IPS-18c (cell line): Measurements from ENCODE around the gene MLYCD.

Experiments
- H3K4me3 ChIP-seq: 2 replicates; pipeline ENCODE4 v1.7.0; 2013; ENCODE audit warnings: low read depth, mild to moderate bottlenecking, low read length, moderate library complexity; ENCODE audit not compliant: insufficient read depth
- H3K9me3 ChIP-seq: one replicate; pipeline ENCODE4 v1.6.1; 2013; ENCODE audit warnings: mild to moderate bottlenecking, low read length, moderate library complexity; ENCODE audit not compliant: control insufficient read depth, insufficient read depth

MLYCD gene

DNA sequence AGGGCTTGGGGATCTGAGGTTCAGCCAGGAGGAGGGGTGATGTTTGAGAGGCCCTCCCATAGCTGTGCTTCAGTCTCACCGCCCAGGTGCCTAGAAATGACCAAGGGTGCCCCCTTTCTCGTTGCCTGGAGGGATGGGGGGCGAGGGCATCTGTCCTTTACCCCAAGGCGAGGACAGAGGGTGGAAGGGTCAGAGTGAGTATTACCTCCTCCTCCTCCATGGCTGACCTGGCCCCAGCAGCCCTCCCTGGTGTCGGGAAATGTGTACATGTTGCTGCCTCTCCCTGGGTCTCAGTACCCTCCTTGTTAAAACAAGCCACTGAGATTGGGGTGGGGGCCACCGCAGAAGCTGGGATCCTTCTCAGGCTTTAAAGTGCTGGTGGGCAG lies 71.5 kb downstream of the MLYCD start:
- no peaks in the 10 kb centered on the region for H3K9me3 ChIP-seq
- H3K4me3 ChIP-seq: no peak overlapping the region

DNA sequence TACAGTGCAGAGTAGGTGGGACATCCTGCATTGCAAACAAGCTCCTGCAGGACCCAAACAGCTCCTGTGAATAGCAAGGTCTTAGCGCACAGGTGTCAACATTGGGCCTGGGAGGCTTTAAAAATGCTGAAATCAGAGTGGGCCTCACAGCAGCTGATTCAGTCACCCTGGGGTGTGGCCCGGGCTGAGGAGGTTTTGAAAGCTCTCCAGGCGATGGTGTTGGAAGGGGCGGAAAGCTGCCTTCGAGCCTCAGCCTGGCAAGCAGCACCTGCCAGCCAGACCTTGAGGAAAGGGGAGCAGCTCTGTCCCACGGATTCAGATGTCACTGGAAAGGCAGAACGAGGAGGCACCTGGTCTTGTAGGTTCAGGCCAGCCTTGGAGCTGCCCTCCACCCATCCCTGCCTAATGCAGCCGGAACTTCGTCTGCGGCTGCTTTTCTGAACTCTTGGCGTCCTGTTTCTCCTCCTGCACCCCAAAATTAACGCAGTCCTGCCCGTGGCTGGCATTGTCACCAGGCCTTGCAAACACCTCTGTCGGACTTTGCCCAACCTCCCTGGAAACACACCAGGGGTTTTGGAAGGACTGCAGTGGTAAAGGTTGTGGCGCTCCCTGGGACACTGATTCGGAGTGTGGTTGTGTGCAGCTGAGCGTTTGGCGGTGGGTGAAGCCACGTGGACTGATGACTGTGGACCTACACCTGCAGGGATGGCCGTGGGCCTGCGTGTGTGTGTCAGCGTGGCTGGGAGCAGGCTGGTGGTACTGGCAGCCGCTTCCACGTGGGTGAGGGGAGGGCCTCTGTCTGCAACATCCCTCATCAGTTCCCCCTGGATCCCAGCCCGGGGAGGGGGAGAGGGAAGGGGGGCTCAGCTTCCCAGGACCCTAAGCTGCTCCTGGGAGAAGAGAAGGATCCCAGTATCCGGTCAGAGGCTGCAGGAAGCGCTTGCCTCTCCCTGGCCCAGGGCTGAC lies 72.5 kb downstream of the MLYCD start:
- no peak overlapping the region for H3K4me3 ChIP-seq

DNA sequence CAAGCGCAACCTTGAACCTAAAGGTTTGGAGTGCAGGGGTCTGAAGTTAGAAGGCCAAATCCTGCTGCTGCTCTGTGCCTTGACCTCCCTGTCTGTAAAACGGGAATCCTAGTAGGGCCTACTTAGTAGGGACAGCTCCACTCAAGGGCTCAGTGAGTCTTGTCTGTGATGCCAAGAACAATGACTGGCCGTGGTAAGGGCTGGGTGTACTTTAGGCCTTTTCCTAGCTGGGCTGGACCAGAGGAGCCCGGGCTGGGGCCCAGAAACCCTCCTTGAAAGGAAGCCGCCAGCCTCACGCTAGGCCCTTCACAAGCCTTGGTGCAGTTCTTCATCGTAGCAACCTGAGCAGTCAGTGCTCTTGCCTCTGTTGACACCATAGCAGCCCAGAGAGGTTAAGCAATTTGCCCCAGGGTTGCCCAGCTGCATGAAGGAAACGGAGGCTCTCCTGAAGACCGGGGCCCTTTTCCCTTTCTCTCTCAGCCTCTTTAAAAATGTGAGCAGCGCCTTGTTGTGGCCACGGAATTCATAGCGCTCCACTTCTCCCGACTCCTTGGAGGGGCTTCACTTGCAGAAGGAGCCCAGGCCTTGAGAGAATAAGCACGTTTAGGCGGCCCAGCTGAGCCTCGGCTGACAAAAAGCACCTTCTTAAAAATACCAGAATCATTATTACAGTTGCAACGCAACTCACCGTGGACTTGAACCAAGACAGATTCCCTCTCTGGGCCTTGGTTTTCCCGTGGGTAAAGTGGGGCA lies 73.5 kb downstream of the MLYCD start:
- no peaks in the 10 kb centered on the region for H3K9me3 ChIP-seq
- H3K4me3 ChIP-seq: no peak overlapping the region

More for the DNA sequence above, 72.5 kb downstream of the MLYCD start:
- H3K9me3 ChIP-seq: no peaks in the 10 kb centered on the region

DNA sequence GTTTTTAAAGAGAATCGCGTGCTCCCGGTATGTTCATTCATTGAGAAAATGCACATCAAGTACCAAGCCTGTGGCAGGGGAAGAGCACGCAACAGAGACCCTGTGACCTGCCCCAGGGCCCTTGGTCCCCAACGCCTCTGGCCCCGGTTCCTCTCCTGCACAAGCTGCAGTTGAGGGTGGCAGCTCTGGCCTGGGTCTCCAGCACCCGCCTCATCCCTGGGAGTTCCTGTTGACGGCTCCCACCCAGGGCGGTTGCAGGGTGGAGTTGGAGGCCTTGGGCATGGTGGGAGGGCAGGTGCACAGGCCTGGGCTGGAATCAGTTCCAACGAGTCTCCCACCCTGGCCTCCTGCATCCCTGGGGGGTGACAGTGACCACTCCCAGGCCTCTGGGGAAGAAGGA lies 74.2 kb downstream of the MLYCD start:
- H3K4me3 ChIP-seq: no peak overlapping the region
- peaks cover 3% of the 10 kb centered on the region for H3K9me3 ChIP-seq

DNA sequence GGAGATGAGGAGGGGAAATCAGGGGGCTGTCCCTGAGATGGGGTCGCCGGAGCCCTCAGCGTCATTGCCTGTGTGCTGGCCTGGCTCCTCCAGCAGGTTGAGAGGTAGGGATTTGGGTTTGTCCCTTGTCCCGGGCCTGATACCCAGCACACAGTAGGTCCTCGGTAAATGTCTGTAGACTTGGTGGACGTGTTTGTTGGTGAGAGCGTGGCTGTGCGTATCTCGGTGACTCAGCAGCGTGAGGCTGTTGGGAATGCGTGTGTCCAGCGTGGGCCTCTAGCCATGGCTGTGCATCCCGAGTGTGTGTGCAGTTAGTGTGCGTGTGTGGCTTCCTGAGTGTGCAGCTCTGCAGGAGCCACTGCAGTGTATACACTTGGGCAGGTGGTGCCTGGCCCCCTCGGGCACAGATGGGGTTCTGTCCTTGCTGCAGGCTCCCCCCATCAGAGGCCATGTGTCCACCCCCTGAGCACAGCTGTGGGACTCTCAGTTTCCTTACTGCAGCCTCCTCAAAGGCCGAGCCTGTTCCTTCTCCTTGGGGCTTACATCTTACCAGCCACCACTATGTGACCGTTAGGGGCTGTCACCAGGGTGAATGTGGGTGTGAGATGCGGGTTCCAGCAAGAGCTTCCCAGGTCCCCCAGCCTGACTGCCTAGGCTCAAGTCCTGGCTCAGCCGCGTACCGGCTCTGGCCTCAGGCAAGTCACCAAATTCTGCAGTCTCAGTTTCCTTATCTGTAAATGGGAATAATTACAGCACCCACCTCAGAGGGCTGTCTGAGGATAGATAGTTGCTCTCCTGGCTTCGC lies 74.9 kb downstream of the MLYCD start:
- H3K4me3 ChIP-seq: no peak overlapping the region
- H3K9me3 ChIP-seq: peaks cover 5% of the 10 kb centered on the region

DNA sequence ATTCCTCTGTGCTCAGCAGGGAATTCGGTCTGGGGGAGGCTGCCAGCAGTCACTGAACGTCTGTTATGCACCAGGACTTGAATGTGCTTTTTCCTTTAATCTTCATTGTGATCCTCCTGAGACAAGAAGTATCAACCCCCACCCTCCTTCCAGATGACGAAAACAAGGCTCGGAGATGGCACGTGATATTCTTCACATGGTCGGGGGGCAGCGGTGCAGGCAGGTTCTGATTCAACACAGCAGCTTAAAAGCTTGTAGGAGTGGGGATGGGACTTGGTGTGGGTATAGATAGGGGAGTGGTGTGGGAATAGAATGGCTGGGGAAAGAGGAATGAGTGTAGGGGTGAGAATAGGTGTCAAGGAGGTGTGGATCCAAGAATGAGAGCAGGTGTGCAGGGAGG lies 75.6 kb downstream of the MLYCD start:
- Histone ChIP-seq H3K4me3 (no peak overlapping the region), H3K9me3 (peaks cover 5% of the 10 kb centered on the region)

DNA sequence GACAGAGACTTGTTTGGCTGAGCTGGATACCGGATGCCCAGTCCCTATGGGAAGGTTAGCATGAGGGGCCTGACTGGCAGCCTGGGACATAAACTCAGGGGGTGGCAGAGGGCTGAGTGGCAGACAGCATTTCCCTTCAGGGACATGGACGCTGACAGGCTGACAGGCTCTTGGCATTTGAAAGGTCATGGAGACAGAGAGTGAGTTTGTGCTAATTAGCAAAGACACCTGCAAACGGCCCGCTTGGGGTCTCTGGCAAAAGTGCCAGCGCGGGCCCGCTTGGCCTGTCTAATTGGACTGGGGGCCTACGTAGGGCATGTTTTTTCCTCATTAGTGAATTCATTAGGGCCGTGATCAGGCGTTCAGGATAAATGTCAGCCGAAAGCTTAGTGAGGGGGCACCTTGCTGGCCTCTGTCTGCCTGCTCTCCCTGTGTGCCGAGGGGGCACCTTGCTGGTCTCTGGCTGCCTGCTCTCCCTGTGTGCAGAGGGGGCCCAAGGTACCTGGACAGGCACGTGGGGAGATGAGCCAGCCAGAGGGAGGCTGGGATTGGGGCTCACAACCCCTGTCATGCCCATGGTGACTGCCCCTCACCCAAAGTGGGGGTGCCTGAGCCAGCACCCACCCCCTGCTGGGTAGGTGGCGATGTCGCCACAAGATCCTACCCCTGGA lies 76.8 kb downstream of the MLYCD start:
- H3K4me3 ChIP-seq: no peak overlapping the region

More for the DNA sequence above, 76.8 kb downstream of the MLYCD start:
- H3K9me3 ChIP-seq: peaks cover 5% of the 10 kb centered on the region
